PFSK-1 (cell line): ENCODE data around the gene CHCHD2.
A peak's percentile ranks its signal among the peaks of the same experiment; 100 is the strongest.

Source experiments
- POLR2AphosphoS5 ChIP-seq: IDR thresholded peaks from 2 replicates; pipeline ENCODE4 v1.6.1; 2012; ENCODE audit warnings: low read depth, mild to moderate bottlenecking, control low read depth, low read length, moderate library complexity
- SIN3A ChIP-seq: IDR thresholded peaks from 2 replicates; pipeline ENCODE4 v1.6.1; 2012; ENCODE audit warnings: mild to moderate bottlenecking, low read length, moderate library complexity, borderline replicate concordance; ENCODE audit not compliant: insufficient read depth

DNA sequence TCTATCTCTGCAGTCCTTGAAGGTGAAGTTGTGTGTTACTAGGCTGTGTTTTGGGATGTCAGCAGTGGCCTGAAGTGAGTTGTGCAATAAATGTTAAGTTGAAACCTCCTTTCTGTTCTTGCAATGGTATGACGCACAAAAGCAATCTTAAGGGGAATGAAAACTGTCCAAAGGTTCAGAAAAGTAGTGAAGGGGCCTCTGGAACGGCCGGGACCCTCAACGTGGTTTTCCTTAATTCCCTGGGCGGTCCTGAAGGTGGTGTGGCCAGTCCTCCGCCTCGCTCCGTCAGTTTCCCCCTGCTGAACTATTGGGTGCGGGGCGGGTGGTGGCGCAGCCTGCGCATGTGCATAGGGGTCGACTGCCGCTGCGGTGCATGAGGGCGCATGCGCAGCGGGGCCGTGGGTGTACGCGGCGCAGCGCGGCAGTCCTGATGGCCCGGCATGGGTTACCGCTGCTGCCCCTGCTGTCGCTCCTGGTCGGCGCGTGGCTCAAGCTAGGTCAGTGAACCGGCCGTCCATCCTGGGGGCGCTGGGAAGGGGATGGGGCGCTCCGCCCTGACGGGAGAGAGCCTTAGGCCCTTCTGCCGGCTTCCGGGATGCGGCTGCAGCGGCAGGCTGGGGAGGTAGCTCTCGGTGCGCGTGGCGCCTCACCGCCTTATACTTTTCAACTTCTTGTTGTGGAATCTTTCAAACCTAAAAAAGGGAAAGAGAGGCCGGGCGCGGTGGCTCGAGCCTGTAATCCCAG lies 42.2 kb downstream of the CHCHD2 start, which contains the start of gene SUMF2:
- TF ChIP-seq POLR2AphosphoS5 (peak; percentile 90), SIN3A (no peak)
